Measurements from ENCODE around the gene DNAJB11.

The DNAJB11 gene

DNA sequence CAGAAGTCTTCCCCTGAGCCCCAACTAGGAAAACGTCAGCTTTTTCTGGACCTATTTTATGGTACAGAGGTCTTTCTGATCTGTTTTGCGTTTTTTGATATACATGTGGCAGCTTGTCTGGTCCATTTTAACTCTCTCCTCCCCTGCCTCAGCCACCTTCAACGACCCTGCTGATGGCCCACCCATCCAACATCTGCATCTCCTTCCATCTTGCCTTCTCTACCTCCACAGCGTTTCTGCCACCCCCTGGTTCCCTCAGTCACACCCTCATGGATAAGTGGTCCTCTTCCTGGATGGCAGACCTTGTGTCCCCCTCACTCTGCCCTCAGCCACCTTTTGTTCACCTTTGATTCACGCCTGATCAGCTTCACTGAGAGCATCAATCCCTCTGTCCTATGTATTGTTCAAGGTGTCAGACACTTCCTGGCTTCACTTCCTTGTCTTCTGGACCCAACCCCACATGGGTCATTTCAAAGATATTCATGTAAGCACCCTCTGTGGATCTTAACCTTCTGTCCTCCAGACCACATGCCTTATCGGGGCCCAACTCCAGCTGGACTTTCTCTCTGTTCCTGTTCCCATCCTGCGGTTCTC lies 55.8 kb downstream of the DNAJB11 start:
- Histone ChIP-seq H3K9ac (ENCODE audit: low read depth, low read length, poor library complexity, severe bottlenecking) (no peak overlapping the region), H3K79me2 (ENCODE audit: insufficient read depth, low read length) (no peaks in the 10 kb centered on the region), H3K27me3 (ENCODE audit: insufficient read depth, low read length, poor library complexity, severe bottlenecking) (no peaks in the 10 kb centered on the region), H3K4me1 (ENCODE audit: insufficient read depth, low read length, poor library complexity, severe bottlenecking) (no peaks in the 10 kb centered on the region), H3K4me3 (ENCODE audit: low read length, poor library complexity, severe bottlenecking) (no peak overlapping the region), H2AFZ (ENCODE audit: low read length) (no peak overlapping the region), H3K9me2 (replicated peaks; ENCODE audit: low read depth, low read length) (no peaks in the 10 kb centered on the region), H4K20me1 (ENCODE audit: insufficient read depth, low read length, poor library complexity, severe bottlenecking) (no peaks in the 10 kb centered on the region), H3K36me3 (ENCODE audit: insufficient read depth, low read length) (no peaks in the 10 kb centered on the region), H3F3A (ENCODE audit: low read depth) (no peaks in the 10 kb centered on the region), H3K9me3 (ENCODE audit: insufficient read depth, low read depth, low read length) (no peaks in the 10 kb centered on the region), H3K4me2 (ENCODE audit: low read depth, low read length, poor library complexity, severe bottlenecking) (no peak overlapping the region)
- TF ChIP-seq, protein P1, sequence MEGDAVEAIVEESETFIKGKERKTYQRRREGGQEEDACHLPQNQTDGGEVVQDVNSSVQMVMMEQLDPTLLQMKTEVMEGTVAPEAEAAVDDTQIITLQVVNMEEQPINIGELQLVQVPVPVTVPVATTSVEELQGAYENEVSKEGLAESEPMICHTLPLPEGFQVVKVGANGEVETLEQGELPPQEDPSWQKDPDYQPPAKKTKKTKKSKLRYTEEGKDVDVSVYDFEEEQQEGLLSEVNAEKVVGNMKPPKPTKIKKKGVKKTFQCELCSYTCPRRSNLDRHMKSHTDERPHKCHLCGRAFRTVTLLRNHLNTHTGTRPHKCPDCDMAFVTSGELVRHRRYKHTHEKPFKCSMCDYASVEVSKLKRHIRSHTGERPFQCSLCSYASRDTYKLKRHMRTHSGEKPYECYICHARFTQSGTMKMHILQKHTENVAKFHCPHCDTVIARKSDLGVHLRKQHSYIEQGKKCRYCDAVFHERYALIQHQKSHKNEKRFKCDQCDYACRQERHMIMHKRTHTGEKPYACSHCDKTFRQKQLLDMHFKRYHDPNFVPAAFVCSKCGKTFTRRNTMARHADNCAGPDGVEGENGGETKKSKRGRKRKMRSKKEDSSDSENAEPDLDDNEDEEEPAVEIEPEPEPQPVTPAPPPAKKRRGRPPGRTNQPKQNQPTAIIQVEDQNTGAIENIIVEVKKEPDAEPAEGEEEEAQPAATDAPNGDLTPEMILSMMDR (conservative IDR thresholded peaks at IDR 0.05; ENCODE audit: low read length), result no peak
- no peak for TF ChIP-seq EZH2phosphoT487 (IDR thresholded peaks at IDR 0.05; ENCODE audit: borderline replicate concordance)

DNA sequence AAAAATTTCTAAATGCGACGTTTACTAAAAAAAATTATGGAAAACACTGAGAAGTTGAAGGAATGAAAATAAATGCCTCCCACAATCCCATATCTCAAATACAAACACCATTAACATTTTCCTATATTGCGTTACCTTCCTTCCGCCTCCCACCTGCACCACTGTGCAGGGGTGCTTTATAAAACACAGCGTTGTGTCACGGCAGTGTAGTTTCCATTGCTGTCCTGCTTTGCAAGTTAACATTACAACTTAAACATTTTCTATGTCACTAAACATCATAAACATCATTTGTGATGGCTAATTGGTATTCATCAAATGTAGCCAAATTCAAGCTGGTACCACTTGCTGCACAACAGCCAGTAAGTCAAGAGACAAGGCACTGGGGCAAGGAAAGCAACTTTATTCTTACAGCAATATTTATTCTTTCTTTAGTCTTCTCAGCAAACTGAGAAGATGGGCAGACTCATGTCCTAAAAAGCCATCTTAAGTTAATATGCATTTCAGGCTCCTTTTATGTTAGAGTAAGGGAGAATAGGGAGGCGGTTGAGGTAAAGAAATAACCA lies 57.4 kb downstream of the DNAJB11 start:
- Histone ChIP-seq H3K9ac (ENCODE audit: low read depth, low read length, poor library complexity, severe bottlenecking) (no peak overlapping the region), H3K9me3 (ENCODE audit: insufficient read depth, low read depth, low read length) (no peaks in the 10 kb centered on the region), H2AFZ (ENCODE audit: low read length) (no peak overlapping the region), H3F3A (ENCODE audit: low read depth) (no peaks in the 10 kb centered on the region), H3K9me2 (replicated peaks; ENCODE audit: low read depth, low read length) (no peaks in the 10 kb centered on the region), H3K4me3 (ENCODE audit: low read length, poor library complexity, severe bottlenecking) (no peak overlapping the region), H3K27me3 (ENCODE audit: insufficient read depth, low read length, poor library complexity, severe bottlenecking) (no peaks in the 10 kb centered on the region), H3K4me2 (ENCODE audit: low read depth, low read length, poor library complexity, severe bottlenecking) (no peak overlapping the region), H3K36me3 (ENCODE audit: insufficient read depth, low read length) (no peaks in the 10 kb centered on the region), H4K20me1 (ENCODE audit: insufficient read depth, low read length, poor library complexity, severe bottlenecking) (no peaks in the 10 kb centered on the region), H3K79me2 (ENCODE audit: insufficient read depth, low read length) (no peaks in the 10 kb centered on the region), H3K4me1 (ENCODE audit: insufficient read depth, low read length, poor library complexity, severe bottlenecking) (no peaks in the 10 kb centered on the region)
- no peak for TF ChIP-seq EZH2phosphoT487 (IDR thresholded peaks at IDR 0.05; ENCODE audit: borderline replicate concordance)
- TF ChIP-seq, protein P1 (conservative IDR thresholded peaks at IDR 0.05; ENCODE audit: low read length), result no peak

DNA sequence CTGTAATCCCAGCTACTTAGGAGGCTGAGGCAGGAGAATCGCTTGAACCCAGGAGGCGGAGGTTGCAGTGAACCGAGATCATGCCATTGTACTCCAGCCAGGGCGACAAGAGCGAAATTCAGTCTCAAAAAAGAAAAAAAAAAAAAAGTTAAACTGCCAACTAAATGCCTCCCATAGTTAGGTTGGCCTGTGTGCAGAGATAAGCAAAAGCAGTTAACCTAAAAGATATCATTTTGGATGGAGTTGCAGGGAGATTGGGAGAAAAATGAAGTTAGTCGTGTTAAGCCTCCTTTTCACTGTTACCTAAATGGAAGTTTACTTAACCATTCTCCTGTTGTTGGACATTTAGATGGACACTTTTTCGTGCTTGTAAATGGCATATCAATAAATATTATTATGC lies 58.2 kb downstream of the DNAJB11 start:
- no peaks in the 10 kb centered on the region for H3K79me2 ChIP-seq (ENCODE audit: insufficient read depth, low read length)
- no peak overlapping the region for H3K4me3 ChIP-seq (ENCODE audit: low read length, poor library complexity, severe bottlenecking)
- H3F3A ChIP-seq (ENCODE audit: low read depth), result no peaks in the 10 kb centered on the region
- no peaks in the 10 kb centered on the region for H3K9me2 ChIP-seq (replicated peaks; ENCODE audit: low read depth, low read length)
- no peak overlapping the region for H2AFZ ChIP-seq (ENCODE audit: low read length)
- TF ChIP-seq, protein P1 (conservative IDR thresholded peaks at IDR 0.05; ENCODE audit: low read length), result no peak
- TF ChIP-seq EZH2phosphoT487 (IDR thresholded peaks at IDR 0.05; ENCODE audit: borderline replicate concordance), result no peak
- H4K20me1 ChIP-seq (ENCODE audit: insufficient read depth, low read length, poor library complexity, severe bottlenecking), result no peaks in the 10 kb centered on the region
- no peaks in the 10 kb centered on the region for H3K27me3 ChIP-seq (ENCODE audit: insufficient read depth, low read length, poor library complexity, severe bottlenecking)
- no peak overlapping the region for H3K4me2 ChIP-seq (ENCODE audit: low read depth, low read length, poor library complexity, severe bottlenecking)
- H3K9me3 ChIP-seq (ENCODE audit: insufficient read depth, low read depth, low read length), result no peaks in the 10 kb centered on the region
- no peaks in the 10 kb centered on the region for H3K36me3 ChIP-seq (ENCODE audit: insufficient read depth, low read length)
- H3K9ac ChIP-seq (ENCODE audit: low read depth, low read length, poor library complexity, severe bottlenecking), result no peak overlapping the region
- H3K4me1 ChIP-seq (ENCODE audit: insufficient read depth, low read length, poor library complexity, severe bottlenecking), result no peaks in the 10 kb centered on the region

All from Loucy (cell line).